K562 (cell line): ENCODE data around the gene CYP21A2. TPM values are rescaled to one million over a fixed set of nuclear protein-coding genes. Genes with fewer than 3 reads are reported as not detected.

Source experiments
- CHD7 ChIP-seq: fragments of 200-600 bp; sonication (generic); IDR thresholded peaks from one replicate; pipeline ENCODE4 v1.6.1; 2012; ENCODE audit warnings: mild to moderate bottlenecking, low read depth, low read length, inconsistent platforms
- CREM ChIP-seq: IDR thresholded peaks from 2 replicates; pipeline ENCODE4 v1.6.1; 2014; ENCODE audit warnings: antibody characterized with exemption, low read depth
- KHSRP ChIP-seq: fragments of 450-650 bp; IDR thresholded peaks from 2 replicates; pipeline ENCODE4 v1.6.1; 2017
- KLF16 ChIP-seq: IDR thresholded peaks from 2 replicates; pipeline ENCODE4 v1.6.1; 2016; ENCODE audit warnings: antibody characterized with exemption
- POLR2G ChIP-seq: fragments of 200-400 bp; formaldehyde crosslinking; IDR thresholded peaks from 2 replicates; pipeline ENCODE4 v1.6.1; 2017; ENCODE audit warnings: low read depth, mild to moderate bottlenecking, antibody characterized with exemption, low read length, moderate library complexity
- TCFL5 ChIP-seq: fragments of 250-450 bp; sonication (Bioruptor Pico); conservative IDR thresholded peaks from 2 replicates; pipeline ENCODE4 v1.6.1; 2021; ENCODE audit warnings: mild to moderate bottlenecking, moderate library complexity, matching md5 sums
- ZBTB33 ChIP-seq: sonication (generic); formaldehyde crosslinking; IDR thresholded peaks from 2 replicates; pipeline ENCODE4 v1.8.1; 2023; ENCODE audit warnings: mild to moderate bottlenecking, missing genetic modification reagents
- ZNF316 ChIP-seq: fragments of 450-650 bp; IDR thresholded peaks from 2 replicates; pipeline ENCODE4 v1.6.1; 2016
- polyA plus RNA-seq, 8 experiments: library from polyadenylated mRNA; depleted of rRNA in 4 of 8; stranded (reverse) in 5 of 8; unstranded in 3 of 8; fragments of >200 nt; fragmentation: Nextera tagmentation in 2 of 8; fragmentation: Illumina TruSeq in 1 of 8; extraction: Ambion mirVana in 2 of 8; extraction: Trizol in 1 of 8; gene quantifications; 2 replicates each; pipeline versions ENCODE4 v1.2.1 to v1.2.3, GENCODE V29; 2011 to 2014; ENCODE audit warnings: inconsistent platforms in 1 of 8, missing spikeins in 1 of 8
- total RNA-seq, 7 experiments: library from RNA; depleted of rRNA in 6 of 7; stranded (reverse); fragments of >200 nt in 6 of 7; fragmentation: Illumina TruSeq in 2 of 7; extraction: Trizol in 2 of 7; gene quantifications; 2 replicates each; pipeline versions ENCODE4 v1.2.1 to v1.2.3, GENCODE V29; 2011 to 2021; ENCODE audit warnings: low replicate concordance in 1 of 7
- TF ChIP-seq, protein P1 (sequence below), 2 experiments: IDR thresholded peaks; 2 replicates each; pipeline ENCODE4 v1.6.1; 2011; ENCODE audit warnings: borderline replicate concordance in 1 of 2, control low read depth in 1 of 2, low read depth in 1 of 2, low read length in 1 of 2, mild to moderate bottlenecking in 1 of 2, mixed read lengths in 1 of 2, moderate library complexity in 1 of 2; ENCODE audit not compliant: insufficient read depth in 1 of 2, insufficient read length in 1 of 2, poor library complexity in 1 of 2, severe bottlenecking in 1 of 2; ENCODE audit errors: extremely low read depth in 1 of 2
- TF ChIP-seq, protein P2 (sequence below): fragments of 450-650 bp; IDR thresholded peaks from 2 replicates; pipeline ENCODE4 v1.6.1; 2016; ENCODE audit warnings: antibody characterized with exemption

Gene CYP21A2
- total and polyA plus RNA-seq, 9 of the 15 experiments (the other 6 are each of a cell fraction or from before 2014, with no cell fraction given) = 0.03 to 1.4 (median 0.19) TPM

GRCh38 chr6:32086661-32087573 lies 48.7 kb downstream of the CYP21A2 start (continued):
- TF ChIP-seq CHD7 = no peak
- 0 out of 2 replicates have a peak, but pooled peaks have one; percentile 41 for TF ChIP-seq CREM
- TF ChIP-seq KLF16 = no peak
- no peak for TF ChIP-seq KHSRP
- no peak for TF ChIP-seq POLR2G
- no peak for TF ChIP-seq TCFL5
- peak; percentile 98 for TF ChIP-seq ZBTB33 (CRISPR knock-in tag)
- no peak for TF ChIP-seq ZNF316
- TF ChIP-seq, protein P1, sequence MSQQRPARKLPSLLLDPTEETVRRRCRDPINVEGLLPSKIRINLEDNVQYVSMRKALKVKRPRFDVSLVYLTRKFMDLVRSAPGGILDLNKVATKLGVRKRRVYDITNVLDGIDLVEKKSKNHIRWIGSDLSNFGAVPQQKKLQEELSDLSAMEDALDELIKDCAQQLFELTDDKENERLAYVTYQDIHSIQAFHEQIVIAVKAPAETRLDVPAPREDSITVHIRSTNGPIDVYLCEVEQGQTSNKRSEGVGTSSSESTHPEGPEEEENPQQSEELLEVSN (IDR thresholded peaks at IDR 0.05; ENCODE audit: borderline replicate concordance in 1 of 2, extremely low read depth in 1 of 2, insufficient read depth in 1 of 2, insufficient read length in 1 of 2, low read depth in 1 of 2, low read length in 1 of 2, poor library complexity in 1 of 2, severe bottlenecking in 1 of 2) = peak; percentile 54 to 78
- TF ChIP-seq, protein P2, sequence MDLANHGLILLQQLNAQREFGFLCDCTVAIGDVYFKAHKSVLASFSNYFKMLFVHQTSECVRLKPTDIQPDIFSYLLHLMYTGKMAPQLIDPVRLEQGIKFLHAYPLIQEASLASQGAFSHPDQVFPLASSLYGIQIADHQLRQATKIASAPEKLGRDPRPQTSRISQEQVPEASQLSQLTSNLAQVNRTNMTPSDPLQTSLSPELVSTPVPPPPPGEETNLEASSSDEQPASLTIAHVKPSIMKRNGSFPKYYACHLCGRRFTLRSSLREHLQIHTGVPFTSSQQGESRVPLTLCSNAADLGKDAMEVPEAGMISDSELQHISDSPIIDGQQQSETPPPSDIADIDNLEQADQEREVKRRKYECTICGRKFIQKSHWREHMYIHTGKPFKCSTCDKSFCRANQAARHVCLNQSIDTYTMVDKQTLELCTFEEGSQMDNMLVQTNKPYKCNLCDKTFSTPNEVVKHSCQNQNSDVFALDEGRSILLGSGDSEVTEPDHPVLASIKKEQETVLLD = no peak
